ENCODE data around the gene GADD45GIP1.

The GADD45GIP1 gene

GRCh38 chr19:12992729-12993128 lies 35.7 kb upstream of the GADD45GIP1 start:
- peaks cover 19% of the 10 kb centered on the region for H3K4me1 ChIP-seq (ENCODE audit: control insufficient read depth, insufficient read depth, low read depth, low read length)
- no peak overlapping the region for H3K4me3 ChIP-seq (ENCODE audit: insufficient read depth in 1 of 2, low read depth in 1 of 2, low read length in 2 of 2)
- peaks cover 0 to 51% of the 10 kb centered on the region in 2 experiments for H3K27me3 ChIP-seq (ENCODE audit: control insufficient read depth in 1 of 2, insufficient read depth in 1 of 2, low read length in 2 of 2)
- H3K79me1 ChIP-seq (replicated peaks; ENCODE audit: low read length, poor library complexity, severe bottlenecking) = no peaks in the 10 kb centered on the region
- no peak overlapping the region for H4K8ac ChIP-seq (ENCODE audit: low read length)
- H2BK5ac ChIP-seq (ENCODE audit: low read depth, low read length, poor library complexity, severe bottlenecking) = no peak overlapping the region
- H2AFZ ChIP-seq (ENCODE audit: low read depth, low read length) = no peak overlapping the region
- H3K4ac ChIP-seq (ENCODE audit: low read depth in 1 of 2, low read length in 2 of 2) = no peak overlapping the region
- no peak overlapping the region for H2BK15ac ChIP-seq (ENCODE audit: low read depth, poor library complexity, severe bottlenecking)
- H3K36me3 ChIP-seq (ENCODE audit: control insufficient read depth in 1 of 2, insufficient read depth in 2 of 2, low read depth in 1 of 2, low read length in 2 of 2) = peaks cover 0 to 8% of the 10 kb centered on the region in 2 experiments
- H4K91ac ChIP-seq (ENCODE audit: low read length) = no peak overlapping the region
- no peak overlapping the region for H2BK120ac ChIP-seq (ENCODE audit: low read depth, low read length)
- no peak overlapping the region for H2AK5ac ChIP-seq (ENCODE audit: low read length, severe bottlenecking)
- no peak overlapping the region for H3K9ac ChIP-seq (ENCODE audit: low read length)
- H3K18ac ChIP-seq (ENCODE audit: low read depth in 1 of 2, low read length in 2 of 2) = no peak overlapping the region
- no peaks in the 10 kb centered on the region for H3K9me3 ChIP-seq (ENCODE audit: control insufficient read depth, low read length)
- WGBS = 80% methylated on average over 11 of the region's 11 CpGs
- H3K14ac ChIP-seq (ENCODE audit: low read length in 2 of 2) = no peak overlapping the region
- H2BK12ac ChIP-seq (ENCODE audit: low read length in 2 of 2) = no peak overlapping the region
- H3K27ac ChIP-seq (ENCODE audit: low read length, poor library complexity, severe bottlenecking) = no peak overlapping the region
- no peak for DNase-seq
- H3K4me2 ChIP-seq (ENCODE audit: low read length, poor library complexity, severe bottlenecking) = no peak overlapping the region
- H3K23ac ChIP-seq (ENCODE audit: low read length in 2 of 2) = no peak overlapping the region

GRCh38 chr19:12991296-12991695 lies 34.3 kb upstream of the GADD45GIP1 start:
- Histone ChIP-seq H4K91ac (ENCODE audit: low read length) (peak overlapping the region; percentile 40), H3K36me3 (ENCODE audit: control insufficient read depth in 1 of 2, insufficient read depth in 2 of 2, low read depth in 1 of 2, low read length in 2 of 2) (no peaks in the 10 kb centered on the region), H3K23ac (ENCODE audit: low read length in 2 of 2) (no peak overlapping the region), H3K27ac (ENCODE audit: low read length, poor library complexity, severe bottlenecking) (no peak overlapping the region), H2AK5ac (ENCODE audit: low read length, severe bottlenecking) (no peak overlapping the region), H3K4me3 (ENCODE audit: insufficient read depth in 1 of 2, low read depth in 1 of 2, low read length in 2 of 2) (no peak overlapping the region), H2BK5ac (ENCODE audit: low read depth, low read length, poor library complexity, severe bottlenecking) (no peak overlapping the region), H3K79me1 (replicated peaks; ENCODE audit: low read length, poor library complexity, severe bottlenecking) (no peaks in the 10 kb centered on the region), H3K9me3 (ENCODE audit: control insufficient read depth, low read length) (no peaks in the 10 kb centered on the region), H3K4me2 (ENCODE audit: low read length, poor library complexity, severe bottlenecking) (no peak overlapping the region), H4K8ac (ENCODE audit: low read length) (no peak overlapping the region), H2AFZ (ENCODE audit: low read depth, low read length) (no peak overlapping the region), H3K18ac (ENCODE audit: low read depth in 1 of 2, low read length in 2 of 2) (no peak overlapping the region), H2BK15ac (ENCODE audit: low read depth, poor library complexity, severe bottlenecking) (no peak overlapping the region), H2BK120ac (ENCODE audit: low read depth, low read length) (no peak overlapping the region), H3K9ac (ENCODE audit: low read length) (no peak overlapping the region), H3K14ac (ENCODE audit: low read length in 2 of 2) (peak overlapping the region in 1 of 2 experiments; percentile 19), H3K4ac (ENCODE audit: low read depth in 1 of 2, low read length in 2 of 2) (no peak overlapping the region), H2BK12ac (ENCODE audit: low read length in 2 of 2) (no peak overlapping the region), H3K27me3 (ENCODE audit: control insufficient read depth in 1 of 2, insufficient read depth in 1 of 2, low read length in 2 of 2) (peaks cover 0 to 52% of the 10 kb centered on the region in 2 experiments), H3K4me1 (ENCODE audit: control insufficient read depth, insufficient read depth, low read depth, low read length) (peaks cover 12% of the 10 kb centered on the region)
- 92% methylated on average over 5 of the region's 5 CpGs for WGBS
- DNase-seq = no peak

GRCh38 chr19:12990853-12991252 lies 33.8 kb upstream of the GADD45GIP1 start:
- H3K23ac ChIP-seq (ENCODE audit: low read length in 2 of 2) = peak overlapping the region in 1 of 2 experiments; percentile 35
- no peak overlapping the region for H3K14ac ChIP-seq (ENCODE audit: low read length in 2 of 2)
- no peak overlapping the region for H2AK5ac ChIP-seq (ENCODE audit: low read length, severe bottlenecking)
- no peak overlapping the region for H2BK15ac ChIP-seq (ENCODE audit: low read depth, poor library complexity, severe bottlenecking)
- H2BK5ac ChIP-seq (ENCODE audit: low read depth, low read length, poor library complexity, severe bottlenecking) = no peak overlapping the region
- DNase-seq = no peak
- H3K27ac ChIP-seq (ENCODE audit: low read length, poor library complexity, severe bottlenecking) = no peak overlapping the region
- H3K4me3 ChIP-seq (ENCODE audit: insufficient read depth in 1 of 2, low read depth in 1 of 2, low read length in 2 of 2) = no peak overlapping the region
- no peak overlapping the region for H2BK12ac ChIP-seq (ENCODE audit: low read length in 2 of 2)
- H3K4ac ChIP-seq (ENCODE audit: low read depth in 1 of 2, low read length in 2 of 2) = no peak overlapping the region
- no peak overlapping the region for H3K9ac ChIP-seq (ENCODE audit: low read length)
- peaks cover 8% of the 10 kb centered on the region for H3K4me1 ChIP-seq (ENCODE audit: control insufficient read depth, insufficient read depth, low read depth, low read length)
- H3K27me3 ChIP-seq (ENCODE audit: control insufficient read depth in 1 of 2, insufficient read depth in 1 of 2, low read length in 2 of 2) = peaks cover 0 to 52% of the 10 kb centered on the region in 2 experiments
- no peak overlapping the region for H2AFZ ChIP-seq (ENCODE audit: low read depth, low read length)
- H4K8ac ChIP-seq (ENCODE audit: low read length) = no peak overlapping the region
- H3K9me3 ChIP-seq (ENCODE audit: control insufficient read depth, low read length) = no peaks in the 10 kb centered on the region
- no peak overlapping the region for H2BK120ac ChIP-seq (ENCODE audit: low read depth, low read length)
- peak overlapping the region in 1 of 2 experiments; percentile 18 for H3K18ac ChIP-seq (ENCODE audit: low read depth in 1 of 2, low read length in 2 of 2)
- peak overlapping the region; percentile 53 for H4K91ac ChIP-seq (ENCODE audit: low read length)
- H3K4me2 ChIP-seq (ENCODE audit: low read length, poor library complexity, severe bottlenecking) = no peak overlapping the region
- H3K36me3 ChIP-seq (ENCODE audit: control insufficient read depth in 1 of 2, insufficient read depth in 2 of 2, low read depth in 1 of 2, low read length in 2 of 2) = no peaks in the 10 kb centered on the region
- H3K79me1 ChIP-seq (replicated peaks; ENCODE audit: low read length, poor library complexity, severe bottlenecking) = no peaks in the 10 kb centered on the region
- WGBS = 61% methylated on average over 3 of the region's 3 CpGs

- H2BK120ac ChIP-seq (ENCODE audit: low read depth, low read length) = no peak overlapping the region
- peak overlapping the region in 1 of 2 experiments; percentile 18 for H3K18ac ChIP-seq (ENCODE audit: low read depth in 1 of 2, low read length in 2 of 2)
- H3K4me1 ChIP-seq (ENCODE audit: control insufficient read depth, insufficient read depth, low read depth, low read length) = peaks cover 11% of the 10 kb centered on the region
- no peak overlapping the region for H2AFZ ChIP-seq (ENCODE audit: low read depth, low read length)
- no peak overlapping the region for H4K8ac ChIP-seq (ENCODE audit: low read length)
- WGBS = 34% methylated on average over 18 of the region's 22 CpGs
- H3K4me3 ChIP-seq (ENCODE audit: insufficient read depth in 1 of 2, low read depth in 1 of 2, low read length in 2 of 2) = no peak overlapping the region
- peaks cover 0 to 57% of the 10 kb centered on the region in 2 experiments for H3K27me3 ChIP-seq (ENCODE audit: control insufficient read depth in 1 of 2, insufficient read depth in 1 of 2, low read length in 2 of 2)
- H3K14ac ChIP-seq (ENCODE audit: low read length in 2 of 2) = no peak overlapping the region
- no peaks in the 10 kb centered on the region for H3K9me3 ChIP-seq (ENCODE audit: control insufficient read depth, low read length)
- H2BK15ac ChIP-seq (ENCODE audit: low read depth, poor library complexity, severe bottlenecking) = no peak overlapping the region
- H4K91ac ChIP-seq (ENCODE audit: low read length) = peak overlapping the region; percentile 53
- H2AK5ac ChIP-seq (ENCODE audit: low read length, severe bottlenecking) = no peak overlapping the region
- H3K9ac ChIP-seq (ENCODE audit: low read length) = no peak overlapping the region
- H3K36me3 ChIP-seq (ENCODE audit: control insufficient read depth in 1 of 2, insufficient read depth in 2 of 2, low read depth in 1 of 2, low read length in 2 of 2) = no peaks in the 10 kb centered on the region
- no peak overlapping the region for H2BK12ac ChIP-seq (ENCODE audit: low read length in 2 of 2)
- no peak for DNase-seq
- H3K23ac ChIP-seq (ENCODE audit: low read length in 2 of 2) = no peak overlapping the region
- H3K27ac ChIP-seq (ENCODE audit: low read length, poor library complexity, severe bottlenecking) = no peak overlapping the region
- no peak overlapping the region for H3K4ac ChIP-seq (ENCODE audit: low read depth in 1 of 2, low read length in 2 of 2)
- no peaks in the 10 kb centered on the region for H3K79me1 ChIP-seq (replicated peaks; ENCODE audit: low read length, poor library complexity, severe bottlenecking)
- no peak overlapping the region for H2BK5ac ChIP-seq (ENCODE audit: low read depth, low read length, poor library complexity, severe bottlenecking)
- H3K4me2 ChIP-seq (ENCODE audit: low read length, poor library complexity, severe bottlenecking) = no peak overlapping the region
Observed at GRCh38 chr19:12990431-12990830, 33.4 kb upstream of the GADD45GIP1 start.

All from mesenchymal stem cell (in vitro differentiated cells and primary cell).